Left cardiac atrium (tissue), 4 donors: ENCODE results near the gene QSER1. TPM values are rescaled to one million over a fixed set of nuclear protein-coding genes. Genes with fewer than 3 reads are reported as not detected.

ENCODE experiments used
- ATAC-seq, 2 donors: fragments of 200-7000 bp; cut with Tn5 transposase; one replicate each; pipeline ENCODE4 v1.9.1; 2020; ENCODE audit warnings: mild to moderate bottlenecking in 2 of 2, moderate library complexity in 2 of 2
- DNase-seq: peaks from one replicate; pipeline ENCODE4 v3.0.0-alpha.2; 2020
- intact Hi-C, 2 donors: fragments of 100-400 bp; cut with DNase I; formaldehyde crosslinking; loops; one replicate each; pipeline versions ENCODE4 v1.14.1 to v1.15.1; 2022 to 2023
- total RNA-seq, 2 donors: library from RNA; stranded (reverse); fragmentation: NEBNext Ultra II Directional; extraction: Animal tissue kit (Norgen Biotek cat#: 25700); gene quantifications; one replicate each; pipeline ENCODE4 v1.2.1, GENCODE V29; 2021
- donor health status: DM: no; HTN: yes; CAD: no.
- donor health status: DM: no; HTN: yes; CAD: no; lungs with severe emphysema.
- donor health status: DM: yes; HTN: yes; CAD: no.
- donor health status: Dilated cardiomyopathy.

The QSER1 gene
- total RNA-seq, 2 donors from 2014 or later = 17.0 to 18.3 TPM

- no peak for DNase-seq
- intact Hi-C loops = no loop called here
- ATAC-seq = no peak
Measured at GRCh38 chr11:32982626-32983025, 90.0 kb downstream of the QSER1 start.

- no peak for DNase-seq
- no peak for ATAC-seq
- intact Hi-C loops = no loop called here
Measured at GRCh38 chr11:32983506-32983905, 90.9 kb downstream of the QSER1 start.

- no peak for DNase-seq
- no peak for ATAC-seq
- intact Hi-C loops = no loop called here
Measured at GRCh38 chr11:32985600-32985999, 93.0 kb downstream of the QSER1 start.

- no peak for ATAC-seq
- DNase-seq = no peak
- intact Hi-C loops = no loop called here
Measured at GRCh38 chr11:32987851-32988250, 95.2 kb downstream of the QSER1 start.

- ATAC-seq = no peak
- intact Hi-C loops = no loop called here
- DNase-seq = no peak
Measured at GRCh38 chr11:32990481-32990880, 97.9 kb downstream of the QSER1 start.

- DNase-seq (no peak), ATAC-seq (no peak)
- intact Hi-C loops = no loop called here
Measured at GRCh38 chr11:32991427-32991826, 98.8 kb downstream of the QSER1 start.

- intact Hi-C loops = no loop called here
- no peak for ATAC-seq
Measured at GRCh38 chr11:32991898-32992297, 99.3 kb downstream of the QSER1 start.

GRCh38 chr11:33000181-33000580, 107.6 kb downstream of the QSER1 start:
- intact Hi-C loops = no loop called here
- no peak for DNase-seq
- ATAC-seq = no peak

More at GRCh38 chr11:32991898-32992297, 99.3 kb downstream of the QSER1 start:
- DNase-seq = no peak

- ATAC-seq (no peak), DNase-seq (no peak)
- intact Hi-C loops = no loop called here
Measured at GRCh38 chr11:33001281-33001680, 108.7 kb downstream of the QSER1 start.

GRCh38 chr11:33001751-33002542, 109.3 kb downstream of the QSER1 start:
- ATAC-seq = no peak
- DNase-seq = no peak
- intact Hi-C loops = no loop called here

GRCh38 chr11:33005175-33005574, 112.6 kb downstream of the QSER1 start:
- ATAC-seq (no peak), DNase-seq (no peak)
- intact Hi-C loops = no loop called here

- no peak for ATAC-seq
- intact Hi-C loops = no loop called here
Measured at GRCh38 chr11:33006010-33006409, 113.4 kb downstream of the QSER1 start.

GRCh38 chr11:33013755-33014154, 121.1 kb downstream of the QSER1 start:
- no peak for ATAC-seq
- intact Hi-C loops = no loop called here
- no peak for DNase-seq

More at GRCh38 chr11:33006010-33006409, 113.4 kb downstream of the QSER1 start:
- no peak for DNase-seq

- DNase-seq (peak; percentile 89), ATAC-seq (peak; percentile 96 to 98)
- intact Hi-C loops = no loop called here
Measured at GRCh38 chr11:33015621-33016551, 123.3 kb downstream of the QSER1 start, which contains the start of gene DEPDC7. TSS of gene DEPDC7 (plus strand) at chr11:33015878. CDS start at chr11:33015956, 78 bp downstream.

GRCh38 chr11:33016654-33017053, 124.0 kb downstream of the QSER1 start:
- no peak for ATAC-seq
- intact Hi-C loops = no loop called here
- no peak for DNase-seq

GRCh38 chr11:33017478-33017877, 124.9 kb downstream of the QSER1 start:
- intact Hi-C loops = no loop called here
- DNase-seq (no peak), ATAC-seq (no peak)

- ATAC-seq (no peak), DNase-seq (no peak)
- intact Hi-C loops = no loop called here
Measured at GRCh38 chr11:33017965-33018364, 125.4 kb downstream of the QSER1 start.

- intact Hi-C loops = no loop called here
- DNase-seq (no peak), ATAC-seq (no peak)
Measured at GRCh38 chr11:33018840-33019239, 126.2 kb downstream of the QSER1 start.

- no peak for ATAC-seq
- intact Hi-C loops = no loop called here
- DNase-seq = no peak
Measured at GRCh38 chr11:33021501-33021900, 128.9 kb downstream of the QSER1 start.

- DNase-seq = no peak
- intact Hi-C loops = no loop called here
- ATAC-seq = no peak
Measured at GRCh38 chr11:33021937-33022336, 129.3 kb downstream of the QSER1 start.
